Endothelial cell of umbilical vein (primary cell): ENCODE data around the gene ADARB2. TPM values are rescaled to one million over a fixed set of nuclear protein-coding genes. Genes with fewer than 3 reads are reported as not detected.

Experiments used
- BruUV-seq: library from RNA; stranded (reverse); fragments of 400-500 nt; replicated peaks from 2 replicates; lab custom pipeline; 2021; lab: Mats Ljungman, UMichigan
- CTCF ChIA-PET: fragments of 300-600, 350-600 bp; sonication (Branson Sonifier 250); formaldehyde crosslinking; loops from one replicate; lab custom pipeline; 2021; ENCODE audit warnings: antibody characterized with exemption, inconsistent platforms; lab: Charles Lee
- POLR2A ChIA-PET: fragments of 300-600, 350-600 bp; sonication (Branson Sonifier 250); formaldehyde crosslinking; loops from one replicate; lab custom pipeline; 2021; ENCODE audit warnings: antibody characterized with exemption, inconsistent platforms; lab: Charles Lee
- DNase-seq: peaks from one replicate; pipeline ENCODE4 v3.0.0-alpha.2; 2011; ENCODE audit warnings: low read depth, low spot score
- FAIRE-seq: peaks from 2 replicates; lab custom pipeline; 2011; peaks lifted over from hg19 to GRCh38; lab: Jason Lieb, UNC
- H2AFZ ChIP-seq: 2 replicates; pipeline ENCODE4 v1.6.0; 2012; ENCODE audit warnings: low read depth, low read length, control low read depth, inconsistent platforms
- H3K27ac ChIP-seq: 2 replicates; pipeline ENCODE4 v1.5.1; 2011; ENCODE audit warnings: low read depth, mild to moderate bottlenecking, control low read depth, low read length, moderate library complexity; ENCODE audit not compliant: insufficient read depth
- H3K27me3 ChIP-seq, 2 experiments: 2 replicates each; pipeline versions ENCODE4 v1.6.0 to v1.6.1; 2011; ENCODE audit warnings: low read length in 2 of 2, mixed read lengths in 1 of 2; ENCODE audit not compliant: control insufficient read depth in 2 of 2, insufficient read depth in 2 of 2
- H3K36me3 ChIP-seq, 2 experiments: 2 replicates in 1 of 2; 3 replicates in 1 of 2; pipeline ENCODE4 v1.5.1; 2011; ENCODE audit warnings: low read length in 2 of 2, mild to moderate bottlenecking in 1 of 2, moderate library complexity in 1 of 2; ENCODE audit not compliant: control insufficient read depth in 2 of 2, insufficient read depth in 2 of 2; ENCODE audit errors: extremely low read depth in 1 of 2
- H3K4me1 ChIP-seq: 3 replicates; pipeline ENCODE4 v1.5.1; 2011; ENCODE audit warnings: mild to moderate bottlenecking, low read length; ENCODE audit not compliant: control insufficient read depth, insufficient read depth; ENCODE audit errors: extremely low read depth
- H3K4me2 ChIP-seq: 2 replicates; pipeline ENCODE4 v1.6.1; 2011; ENCODE audit warnings: low read length, control low read depth, mixed read lengths; ENCODE audit not compliant: insufficient read depth
- H3K4me3 ChIP-seq, 3 experiments: fragments of 200-600 bp in 1 of 3; sonication (generic), shearing (Covaris generic) in 1 of 3; replicated peaks in 1 of 3; 2 replicates each; pipeline ENCODE4 v1.5.1; 2011 to 2016; ENCODE audit warnings: control low read depth in 3 of 3, low read length in 3 of 3, mild to moderate bottlenecking in 2 of 3, inconsistent platforms in 1 of 3, low read depth in 1 of 3, moderate library complexity in 1 of 3; ENCODE audit not compliant: insufficient read depth in 1 of 3
- H3K79me2 ChIP-seq: 2 replicates; pipeline ENCODE4 v1.6.0; 2012; ENCODE audit warnings: low read length, inconsistent platforms; ENCODE audit not compliant: control insufficient read depth, insufficient read depth
- H3K9ac ChIP-seq: replicated peaks from 2 replicates; pipeline ENCODE3; 2011; ENCODE audit warnings: low read length, control low read depth; ENCODE audit not compliant: insufficient read depth; ENCODE audit errors: extremely low read depth
- H3K9me1 ChIP-seq: replicated peaks from 3 replicates; pipeline ENCODE4 v1.6.0; 2011; ENCODE audit warnings: mild to moderate bottlenecking, low read length; ENCODE audit not compliant: control insufficient read depth, insufficient read depth; ENCODE audit errors: extremely low read depth
- H3K9me3 ChIP-seq: replicated peaks from 2 replicates; pipeline ENCODE4 v1.5.1; 2012; ENCODE audit warnings: low read length, inconsistent platforms; ENCODE audit not compliant: control insufficient read depth, insufficient read depth
- H4K20me1 ChIP-seq: replicated peaks from 2 replicates; pipeline ENCODE3; 2011; ENCODE audit warnings: mild to moderate bottlenecking, low read length; ENCODE audit not compliant: control insufficient read depth, insufficient read depth; ENCODE audit errors: extremely low read depth
- EZH2 ChIP-seq: IDR thresholded peaks from 2 replicates; pipeline ENCODE4 v1.6.1; 2012; ENCODE audit warnings: borderline replicate concordance, low read depth, mild to moderate bottlenecking, moderate library complexity, low read length, inconsistent platforms; ENCODE audit not compliant: severe bottlenecking
- FOS ChIP-seq: IDR thresholded peaks from 2 replicates; pipeline ENCODE4 v1.6.1; 2011; ENCODE audit warnings: mild to moderate bottlenecking, low read length, moderate library complexity, borderline replicate concordance; ENCODE audit not compliant: insufficient read depth
- GATA2 ChIP-seq: IDR thresholded peaks from 2 replicates; pipeline ENCODE4 v1.7.0; 2011; ENCODE audit warnings: low read depth, mild to moderate bottlenecking, moderate library complexity, mixed read lengths, low read length; ENCODE audit not compliant: insufficient read length, insufficient read depth
- JUN ChIP-seq: IDR thresholded peaks from 2 replicates; pipeline ENCODE4 v1.6.1; 2011; ENCODE audit warnings: borderline replicate concordance, low read depth; ENCODE audit not compliant: insufficient read length, insufficient read depth
- MYC ChIP-seq: IDR thresholded peaks from one replicate; pipeline ENCODE4 v1.6.1; 2011; ENCODE audit warnings: mild to moderate bottlenecking, low read depth, low read length
- POLR2A ChIP-seq: IDR thresholded peaks from 2 replicates; pipeline ENCODE4 v1.6.1; 2012; ENCODE audit warnings: low read depth, mild to moderate bottlenecking, control low read depth, low read length
- POLR2AphosphoS5 ChIP-seq: IDR thresholded peaks from 2 replicates; pipeline ENCODE4 v1.6.1; 2012; ENCODE audit warnings: low read depth, mild to moderate bottlenecking, control low read depth, low read length, moderate library complexity; ENCODE audit not compliant: insufficient read depth
- dilution Hi-C: fragments of 300-500 bp; cut with MboI; formaldehyde crosslinking; loops from one replicate; pipeline ENCODE4 v1.15.0; 2019; ENCODE audit warnings: low sequenced_read_pairs; ENCODE audit not compliant: extremely low pct_ligation_motif_present
- intact Hi-C: fragments of 100-400 bp; cut with micrococcal nuclease; formaldehyde crosslinking; loops from one replicate; pipeline ENCODE4 v1.10.0; 2022
- polyA plus RNA-seq, 4 experiments: library from polyadenylated mRNA; depleted of rRNA in 3 of 4; stranded (reverse) in 3 of 4; unstranded in 1 of 4; fragments of >200 nt; gene quantifications; 2 replicates each; pipeline versions ENCODE4 v1.2.1 to v1.2.3, GENCODE V29; 2011 to 2012; ENCODE audit warnings: missing spikeins in 1 of 4
- total RNA-seq: library from RNA; stranded (reverse); gene quantifications from 2 replicates; pipeline ENCODE4 v1.2.3, GENCODE V29; 2021
- TF ChIP-seq, protein P1 (sequence below): IDR thresholded peaks from 2 replicates; pipeline ENCODE4 v1.6.1; 2011; ENCODE audit not compliant: insufficient read depth, insufficient read length
- TF ChIP-seq, protein P2 (sequence below), 2 donors: IDR thresholded peaks; 1 replicate in 1 of 2; 2 replicates in 1 of 2; pipeline ENCODE4 v1.5.1; 2011; ENCODE audit warnings: low read length in 2 of 2, mild to moderate bottlenecking in 2 of 2, moderate library complexity in 2 of 2, control low read depth in 1 of 2, inconsistent platforms in 1 of 2, low read depth in 1 of 2; ENCODE audit not compliant: insufficient read depth in 1 of 2; ENCODE audit errors: extremely low read depth in 1 of 2

The ADARB2 gene
- total and polyA plus RNA-seq, 2 donors (not counting 3 experiments of a cell fraction or from before 2014, with no cell fraction given): not detected

DNA sequence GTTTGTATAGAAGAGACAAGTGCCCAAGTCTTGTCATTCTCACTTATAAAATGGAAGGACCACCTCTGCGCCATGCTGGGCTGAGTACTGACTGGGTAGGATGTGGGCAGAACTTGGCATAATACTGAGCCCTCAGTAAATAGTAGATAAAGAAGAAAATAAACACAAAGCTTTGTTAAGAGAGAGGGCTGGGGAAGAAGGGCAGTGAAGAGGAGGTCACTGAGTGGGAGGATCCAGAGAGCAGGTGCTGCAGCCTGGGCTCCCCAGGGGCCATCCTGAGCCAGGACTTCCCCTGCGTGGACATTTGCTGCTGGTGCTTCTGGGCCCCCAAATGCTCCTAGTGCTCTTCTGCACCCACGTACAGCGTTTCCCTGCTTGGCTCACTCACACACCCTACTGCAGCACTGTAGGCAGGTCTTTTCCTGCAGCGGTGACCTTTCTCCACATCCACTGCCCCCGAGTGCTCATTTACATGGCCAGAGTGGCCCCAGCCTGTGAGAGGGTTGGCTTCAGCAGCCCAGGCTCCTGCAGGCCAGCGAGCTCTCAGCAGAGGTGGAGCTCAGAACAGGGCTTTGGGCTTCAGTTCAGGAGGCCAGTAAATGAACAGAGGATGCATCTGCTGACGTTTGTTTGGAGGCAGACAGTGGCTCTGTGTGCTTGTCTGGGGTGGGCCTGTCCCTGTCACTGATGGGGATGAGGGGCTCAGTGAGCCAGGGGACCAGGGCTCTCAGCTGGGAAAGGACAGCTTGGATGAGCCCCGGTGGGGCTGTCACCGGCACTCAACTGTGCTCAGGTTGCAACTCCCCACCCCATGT lies 164.6 kb downstream of the ADARB2 start:
- TF ChIP-seq GATA2 (no peak), FOS (no peak), JUN (no peak), POLR2AphosphoS5 (no peak), MYC (no peak), POLR2A (no peak), EZH2 (no peak)
- TF ChIP-seq, protein P1, sequence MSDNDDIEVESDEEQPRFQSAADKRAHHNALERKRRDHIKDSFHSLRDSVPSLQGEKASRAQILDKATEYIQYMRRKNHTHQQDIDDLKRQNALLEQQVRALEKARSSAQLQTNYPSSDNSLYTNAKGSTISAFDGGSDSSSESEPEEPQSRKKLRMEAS: no peak
- TF ChIP-seq, protein P2, sequence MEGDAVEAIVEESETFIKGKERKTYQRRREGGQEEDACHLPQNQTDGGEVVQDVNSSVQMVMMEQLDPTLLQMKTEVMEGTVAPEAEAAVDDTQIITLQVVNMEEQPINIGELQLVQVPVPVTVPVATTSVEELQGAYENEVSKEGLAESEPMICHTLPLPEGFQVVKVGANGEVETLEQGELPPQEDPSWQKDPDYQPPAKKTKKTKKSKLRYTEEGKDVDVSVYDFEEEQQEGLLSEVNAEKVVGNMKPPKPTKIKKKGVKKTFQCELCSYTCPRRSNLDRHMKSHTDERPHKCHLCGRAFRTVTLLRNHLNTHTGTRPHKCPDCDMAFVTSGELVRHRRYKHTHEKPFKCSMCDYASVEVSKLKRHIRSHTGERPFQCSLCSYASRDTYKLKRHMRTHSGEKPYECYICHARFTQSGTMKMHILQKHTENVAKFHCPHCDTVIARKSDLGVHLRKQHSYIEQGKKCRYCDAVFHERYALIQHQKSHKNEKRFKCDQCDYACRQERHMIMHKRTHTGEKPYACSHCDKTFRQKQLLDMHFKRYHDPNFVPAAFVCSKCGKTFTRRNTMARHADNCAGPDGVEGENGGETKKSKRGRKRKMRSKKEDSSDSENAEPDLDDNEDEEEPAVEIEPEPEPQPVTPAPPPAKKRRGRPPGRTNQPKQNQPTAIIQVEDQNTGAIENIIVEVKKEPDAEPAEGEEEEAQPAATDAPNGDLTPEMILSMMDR (IDR thresholded peaks at IDR 0.05; ENCODE audit: extremely low read depth in 1 of 2, insufficient read depth in 1 of 2, low read depth in 1 of 2, low read length in 2 of 2): no peak
- ChIA-PET POLR2A (no interaction called here), CTCF (no interaction called here)
- no peaks in the 10 kb centered on the region for H3K27me3 ChIP-seq
- no peaks in the 10 kb centered on the region for H3K79me2 ChIP-seq
- H2AFZ ChIP-seq: no peak overlapping the region
- dilution Hi-C loops (no loop called here), intact Hi-C loops (no loop called here)
- H3K9ac ChIP-seq: no peak overlapping the region
- no peak overlapping the region for H3K27ac ChIP-seq
- H3K36me3 ChIP-seq: no peaks in the 10 kb centered on the region
- DNase-seq: no peak
- no peak for FAIRE-seq
- H3K9me3 ChIP-seq: peaks cover 2% of the 10 kb centered on the region
- H3K9me1 ChIP-seq: no peaks in the 10 kb centered on the region
- H3K4me3 ChIP-seq: no peak overlapping the region
- no peaks in the 10 kb centered on the region for H3K4me1 ChIP-seq
- H4K20me1 ChIP-seq: no peaks in the 10 kb centered on the region
- no peak overlapping the region for H3K4me2 ChIP-seq
- BruUV-seq: no TSS peak
